Esophagus squamous epithelium (tissue), 4 donors: ENCODE data around the gene RAB35.

Source experiments
- POLR2A ChIP-seq, 4 donors: fragments of 450-650 bp; IDR thresholded peaks; one replicate each; pipeline ENCODE4 v1.6.1; 2017; ENCODE audit warnings: antibody characterized with exemption in 4 of 4, mild to moderate bottlenecking in 4 of 4, moderate library complexity in 3 of 4
- TF ChIP-seq, protein P1 (sequence below), 6 experiments: fragments of 450-650 bp in 4 of 6; fragments of 200-600 bp in 2 of 6; sonication (generic) in 2 of 6; IDR thresholded peaks; one replicate each; pipeline ENCODE4 v1.5.1; 2016 to 2019; ENCODE audit warnings: antibody characterized with exemption in 6 of 6, mild to moderate bottlenecking in 4 of 6, moderate library complexity in 4 of 6

DNA sequence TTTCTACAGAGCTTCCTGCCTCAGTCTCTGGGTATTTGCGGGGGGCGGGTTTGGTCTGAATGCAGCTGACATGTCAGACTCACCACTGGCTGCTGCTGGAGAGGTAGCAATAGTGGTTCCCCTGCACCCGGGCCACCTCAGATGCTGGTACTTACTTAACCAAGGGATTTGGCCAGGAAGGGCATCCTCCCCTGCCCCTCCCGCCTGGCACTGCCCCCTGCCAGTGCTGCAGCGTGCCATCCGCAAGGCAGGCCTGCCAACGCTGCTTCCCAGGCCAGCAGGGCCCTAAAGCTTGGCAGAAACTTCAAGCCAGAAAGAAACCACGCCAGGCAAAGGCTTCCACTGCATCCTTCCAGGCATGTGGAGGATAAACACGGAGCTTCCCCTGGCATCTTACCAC is 22.1 kb downstream of the RAB35 start:
- TF ChIP-seq, protein P1, sequence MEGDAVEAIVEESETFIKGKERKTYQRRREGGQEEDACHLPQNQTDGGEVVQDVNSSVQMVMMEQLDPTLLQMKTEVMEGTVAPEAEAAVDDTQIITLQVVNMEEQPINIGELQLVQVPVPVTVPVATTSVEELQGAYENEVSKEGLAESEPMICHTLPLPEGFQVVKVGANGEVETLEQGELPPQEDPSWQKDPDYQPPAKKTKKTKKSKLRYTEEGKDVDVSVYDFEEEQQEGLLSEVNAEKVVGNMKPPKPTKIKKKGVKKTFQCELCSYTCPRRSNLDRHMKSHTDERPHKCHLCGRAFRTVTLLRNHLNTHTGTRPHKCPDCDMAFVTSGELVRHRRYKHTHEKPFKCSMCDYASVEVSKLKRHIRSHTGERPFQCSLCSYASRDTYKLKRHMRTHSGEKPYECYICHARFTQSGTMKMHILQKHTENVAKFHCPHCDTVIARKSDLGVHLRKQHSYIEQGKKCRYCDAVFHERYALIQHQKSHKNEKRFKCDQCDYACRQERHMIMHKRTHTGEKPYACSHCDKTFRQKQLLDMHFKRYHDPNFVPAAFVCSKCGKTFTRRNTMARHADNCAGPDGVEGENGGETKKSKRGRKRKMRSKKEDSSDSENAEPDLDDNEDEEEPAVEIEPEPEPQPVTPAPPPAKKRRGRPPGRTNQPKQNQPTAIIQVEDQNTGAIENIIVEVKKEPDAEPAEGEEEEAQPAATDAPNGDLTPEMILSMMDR (IDR thresholded peaks at IDR 0.05): no peak
- TF ChIP-seq POLR2A (IDR thresholded peaks at IDR 0.05): no peak
